ENCODE measurements around the gene KEAP1. TPM values are rescaled to one million over a fixed set of nuclear protein-coding genes. Genes with fewer than 3 reads are reported as not detected.

The KEAP1 gene
- total and polyA plus RNA-seq, 2 of the 8 experiments (the other 6 are each of a cell fraction or from before 2014, with no cell fraction given): 80.6 to 106 TPM

- H2BK120ac ChIP-seq (replicated peaks; ENCODE audit: low read depth, low read length): no peak overlapping the region
- TF ChIP-seq CBX5 (IDR thresholded peaks at IDR 0.05; ENCODE audit: low read depth, low read length) (no peak), JUN (IDR thresholded peaks at IDR 0.05; ENCODE audit: low read depth, low read length) (no peak), TEAD4 (IDR thresholded peaks at IDR 0.05; ENCODE audit: low read depth, low read length) (no peak), PHF8 (conservative IDR thresholded peaks at IDR 0.05; ENCODE audit: low read depth, low read length) (no peak), CTBP2 (IDR thresholded peaks at IDR 0.05; ENCODE audit: borderline replicate concordance, insufficient read depth, insufficient read length, low read length) (no peak), CEBPB (IDR thresholded peaks at IDR 0.05; ENCODE audit: low read depth, low read length) (no peak), RNF2 (IDR thresholded peaks at IDR 0.05; ENCODE audit: borderline replicate concordance, low read depth, low read length, missing control alignments, poor library complexity, severe bottlenecking) (no peak), CHD2 (IDR thresholded peaks at IDR 0.05; ENCODE audit: low read length) (no peak), POLR2A (IDR thresholded peaks at IDR 0.05; ENCODE audit: control extremely low read depth in 1 of 2, low read depth in 2 of 2, low read length in 2 of 2) (no peak), RAD21 (IDR thresholded peaks at IDR 0.05 in 1 of 2, conservative IDR thresholded peaks at IDR 0.05 in 1 of 2; ENCODE audit: low read depth in 2 of 2, low read length in 2 of 2) (no peak), CHD1 (IDR thresholded peaks at IDR 0.05; ENCODE audit: low read depth, low read length) (no peak), TAF7 (optimal IDR thresholded peaks at IDR 0.05; ENCODE audit: borderline replicate concordance, low read depth, low read length) (no peak)
Measured at GRCh38 chr19:10525636-10526035, 22.5 kb upstream of the KEAP1 start.

More at GRCh38 chr19:10525636-10526035, 22.5 kb upstream of the KEAP1 start:
- Histone ChIP-seq H2BK5ac (ENCODE audit: low read depth, low read length) (no peak overlapping the region), H3K18ac (ENCODE audit: extremely low read depth, low read length) (no peak overlapping the region), H3K56ac (replicated peaks; ENCODE audit: insufficient read length, low read depth, low read length) (no peak overlapping the region), H3K79me1 (ENCODE audit: low read depth, low read length) (no peaks in the 10 kb centered on the region), H3K4ac (replicated peaks; ENCODE audit: insufficient read length, low read depth, low read length) (no peak overlapping the region), H2BK12ac (ENCODE audit: low read depth, low read length) (no peak overlapping the region), H2AK5ac (ENCODE audit: low read depth, low read length) (no peak overlapping the region), H3K27ac (ENCODE audit: low read depth, low read length) (no peak overlapping the region), H4K91ac (replicated peaks; ENCODE audit: insufficient read length, low read length) (no peak overlapping the region), H3K27me3 (replicated peaks in 1 of 4; ENCODE audit: control insufficient read depth in 3 of 4, extremely low read depth in 1 of 4, insufficient read depth in 3 of 4, low read length in 3 of 4) (no peaks in the 10 kb centered on the region; a peak in 1 of 7 replicates), H3K4me2 (ENCODE audit: insufficient read depth in 1 of 2, low read depth in 2 of 2, low read length in 2 of 2) (no peak overlapping the region), H3K14ac (ENCODE audit: insufficient read length) (no peak overlapping the region), H3K9ac (replicated peaks in 1 of 4; ENCODE audit: extremely low read depth in 1 of 4, low read depth in 3 of 4, low read length in 3 of 4) (no peak overlapping the region), H3K79me2 (ENCODE audit: control insufficient read depth in 1 of 2, insufficient read depth in 2 of 2, low read length in 2 of 2) (no peaks in the 10 kb centered on the region), H4K8ac (ENCODE audit: extremely low read depth, insufficient read depth, low read length) (no peak overlapping the region), H3K9me3 (ENCODE audit: insufficient read depth in 2 of 2, low read depth in 1 of 2, low read length in 1 of 2) (no peaks in the 10 kb centered on the region), H4K20me1 (replicated peaks in 1 of 2; ENCODE audit: control insufficient read depth in 1 of 2, insufficient read depth in 2 of 2, low read length in 2 of 2) (no peaks in the 10 kb centered on the region), H3K23ac (ENCODE audit: insufficient read length) (no peak overlapping the region), H2BK20ac (ENCODE audit: low read length) (no peak overlapping the region), H2AFZ (ENCODE audit: low read length) (no peak overlapping the region), H3K23me2 (ENCODE audit: low read depth, low read length) (no peaks in the 10 kb centered on the region), H4K5ac (ENCODE audit: insufficient read length, low read depth, low read length) (no peak overlapping the region), H3K4me1 (replicated peaks in 1 of 4; ENCODE audit: control insufficient read depth in 3 of 4, insufficient read depth in 4 of 4, low read length in 3 of 4) (no peaks in the 10 kb centered on the region), H3K36me3 (ENCODE audit: control insufficient read depth in 2 of 4, insufficient read depth in 4 of 4, low read length in 3 of 4) (no peaks in the 10 kb centered on the region), H2BK15ac (ENCODE audit: low read length) (no peak overlapping the region), H3K4me3 (ENCODE audit: extremely low read depth in 1 of 4, insufficient read depth in 2 of 4, low read depth in 3 of 4, low read length in 4 of 4) (no peak overlapping the region)
- FAIRE-seq: no peak
- DNase-seq (ENCODE audit: low read depth in 1 of 2, low spot score in 2 of 2): no peak
- 92% methylated on average over 7 of the region's 7 CpGs; no CpG with 5 or more reads in 1 of the 2 experiments for WGBS, 2 experiments (ENCODE audit: extremely low coverage in 1 of 2, insufficient coverage in 1 of 2, insufficient read length in 1 of 2, insufficient replicate concordance in 2 of 2, low coverage in 1 of 2, low lambda C conversion rate in 2 of 2, missing lambda C conversion rate in 1 of 2)
- CTCF ChIA-PET (ENCODE audit: partially characterized antibody): interaction anchor here (0.5 to 1.3 kb wide), 5 partner anchors 11 to 416 kb away, joined by 3 to 5 read pairs (median 4); no protein-coding TSS in a partner anchor
- POLR2A ChIA-PET (ENCODE audit: partially characterized antibody): no interaction called here

Data from H1 (cell line).